CD4-positive, alpha-beta T cell treated with Interleukin-21 for 1 hour (primary cell): Measurements from ENCODE around the gene HES1.

Experiments used
- DNase-seq: peaks from one replicate; pipeline ENCODE4 v3.0.0-alpha.2; 2020

HES1 gene

GRCh38 chr3:194174406-194174805 is 38.5 kb downstream of the HES1 start:
- no peak for DNase-seq

GRCh38 chr3:194174980-194175379 is 39.0 kb downstream of the HES1 start:
- no peak for DNase-seq

- DNase-seq, result no peak
These were observed 40.5 kb downstream of the HES1 start for GRCh38 chr3:194176274-194176991.

GRCh38 chr3:194177141-194177540 is 41.2 kb downstream of the HES1 start:
- DNase-seq, result no peak

- DNase-seq, result no peak
These were observed 42.2 kb downstream of the HES1 start for GRCh38 chr3:194178128-194178527.

- DNase-seq, result no peak
These were observed 42.7 kb downstream of the HES1 start for GRCh38 chr3:194178669-194179068.

- no peak for DNase-seq
These were observed 44.6 kb downstream of the HES1 start for GRCh38 chr3:194180570-194180969.

- DNase-seq, result no peak
These were observed 45.9 kb downstream of the HES1 start for GRCh38 chr3:194181612-194182529.

GRCh38 chr3:194183271-194183670 is 47.3 kb downstream of the HES1 start:
- no peak for DNase-seq

GRCh38 chr3:194184265-194184751 is 48.4 kb downstream of the HES1 start:
- DNase-seq, result no peak

- DNase-seq, result no peak
These were observed 48.9 kb downstream of the HES1 start for GRCh38 chr3:194184801-194185200.

- no peak for DNase-seq
These were observed 49.3 kb downstream of the HES1 start for GRCh38 chr3:194185221-194185620.

GRCh38 chr3:194187233-194187944 is 51.4 kb downstream of the HES1 start:
- no peak for DNase-seq
